D721Med (cell line): ENCODE data around the gene SCYL1.

Experiments
- DNase-seq: peaks from one replicate; pipeline ENCODE4 v3.0.0; 2011; ENCODE audit warnings: low spot score; ENCODE audit not compliant: insufficient read length
- FAIRE-seq: peaks from 2 replicates; lab custom pipeline; 2011; peaks lifted over from hg19 to GRCh38; lab: Jason Lieb, UNC
- CTCF ChIP-seq: IDR thresholded peaks from 2 replicates; pipeline ENCODE4 v1.5.1; 2012; ENCODE audit warnings: mild to moderate bottlenecking, control low read depth; ENCODE audit not compliant: insufficient read depth; ENCODE audit errors: missing control alignments

Gene SCYL1

DNA sequence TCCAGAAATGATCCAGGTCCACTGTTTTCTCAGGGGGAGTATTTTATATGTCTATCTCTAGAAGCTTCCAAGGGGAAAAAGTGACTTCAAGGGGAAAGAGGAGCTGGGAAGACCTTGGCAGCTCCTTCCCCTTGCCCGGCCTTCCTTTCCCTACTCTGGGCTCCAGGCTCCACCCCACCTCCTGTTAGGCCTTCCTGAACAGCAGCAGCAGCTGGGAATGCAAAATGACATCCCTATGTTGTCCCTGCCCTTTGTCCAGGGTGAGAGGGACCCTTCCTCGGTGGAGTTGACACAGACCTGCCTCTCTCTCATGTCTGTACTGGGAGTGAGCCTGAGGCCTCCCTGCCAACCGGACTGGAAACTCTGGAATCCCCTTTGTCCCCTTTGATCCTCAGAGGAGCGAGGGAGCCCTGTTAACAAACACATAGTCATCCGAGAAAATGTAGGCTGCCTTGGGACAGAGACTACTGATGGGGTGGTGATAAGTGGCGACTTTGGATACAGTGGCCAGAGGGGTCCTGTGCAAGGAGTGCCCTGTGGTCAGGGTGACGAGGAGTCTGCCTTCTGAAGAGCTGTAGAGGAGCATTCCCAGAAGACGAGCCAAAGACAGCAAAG lies 35.1 kb upstream of the SCYL1 start:
- DNase-seq (no peak), FAIRE-seq (no peak)
- no peak for TF ChIP-seq CTCF

DNA sequence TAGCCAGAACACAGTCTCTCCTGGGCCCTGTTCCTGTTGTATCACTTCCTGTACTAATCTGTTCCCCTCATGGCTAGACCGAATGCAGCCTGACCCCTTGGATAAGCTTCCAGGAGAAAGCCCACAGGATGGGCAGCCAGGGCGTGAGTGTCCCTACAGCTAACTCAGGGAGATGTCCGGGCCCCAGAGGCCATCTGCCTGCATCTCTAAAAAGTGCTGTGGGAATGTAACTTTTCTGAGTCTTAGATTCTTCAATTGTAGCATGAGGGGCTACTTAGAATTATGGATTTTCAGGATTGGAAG lies 33.8 kb upstream of the SCYL1 start:
- DNase-seq (no peak), FAIRE-seq (no peak)
- no peak for TF ChIP-seq CTCF

GRCh38 chr11:65491614-65492386 lies 33.1 kb upstream of the SCYL1 start:
- no peak for FAIRE-seq
- no peak for DNase-seq

GRCh38 chr11:65492387-65492636 lies 32.6 kb upstream of the SCYL1 start:
- no peak for FAIRE-seq
- TF ChIP-seq CTCF = no peak

More at GRCh38 chr11:65491614-65492386, 33.1 kb upstream of the SCYL1 start:
- no peak for TF ChIP-seq CTCF

DNA sequence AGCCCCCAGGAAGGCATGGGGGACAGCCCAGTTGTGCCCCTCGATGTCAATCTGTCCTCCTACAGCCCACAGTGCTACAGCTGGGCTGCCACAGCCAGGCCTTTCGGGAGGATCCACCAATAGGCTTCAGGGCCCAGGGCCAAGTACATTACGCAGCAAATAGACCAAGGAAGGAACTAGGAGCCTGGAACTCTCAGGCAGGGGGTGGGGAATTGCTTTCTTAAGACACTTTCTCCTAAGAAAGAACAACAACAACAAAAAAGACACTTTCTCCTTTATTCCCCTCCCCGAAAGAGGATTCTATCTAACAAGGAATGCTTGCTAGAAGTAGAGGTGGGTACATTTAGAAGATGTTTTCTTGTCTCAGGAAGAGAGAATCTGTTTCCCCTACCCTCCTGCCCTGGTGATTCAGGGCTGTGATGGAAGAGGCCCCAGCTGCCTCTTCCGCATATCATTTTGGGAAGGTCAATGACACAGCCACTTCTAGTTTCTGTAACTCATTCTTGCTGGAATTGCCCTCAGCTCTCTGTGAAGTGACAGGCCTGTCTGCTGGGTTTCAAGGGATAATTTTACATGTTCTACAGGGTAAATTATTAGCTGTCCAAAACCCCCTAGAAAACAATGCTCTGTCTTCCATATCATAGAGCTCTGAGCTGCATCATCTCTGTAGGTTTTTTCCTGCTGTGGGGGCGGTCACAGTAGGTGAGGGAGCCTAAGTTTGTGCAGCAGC lies 32.1 kb upstream of the SCYL1 start:
- FAIRE-seq = no peak
- DNase-seq = no peak
- no peak for TF ChIP-seq CTCF

More at GRCh38 chr11:65492387-65492636, 32.6 kb upstream of the SCYL1 start:
- no peak for DNase-seq

DNA sequence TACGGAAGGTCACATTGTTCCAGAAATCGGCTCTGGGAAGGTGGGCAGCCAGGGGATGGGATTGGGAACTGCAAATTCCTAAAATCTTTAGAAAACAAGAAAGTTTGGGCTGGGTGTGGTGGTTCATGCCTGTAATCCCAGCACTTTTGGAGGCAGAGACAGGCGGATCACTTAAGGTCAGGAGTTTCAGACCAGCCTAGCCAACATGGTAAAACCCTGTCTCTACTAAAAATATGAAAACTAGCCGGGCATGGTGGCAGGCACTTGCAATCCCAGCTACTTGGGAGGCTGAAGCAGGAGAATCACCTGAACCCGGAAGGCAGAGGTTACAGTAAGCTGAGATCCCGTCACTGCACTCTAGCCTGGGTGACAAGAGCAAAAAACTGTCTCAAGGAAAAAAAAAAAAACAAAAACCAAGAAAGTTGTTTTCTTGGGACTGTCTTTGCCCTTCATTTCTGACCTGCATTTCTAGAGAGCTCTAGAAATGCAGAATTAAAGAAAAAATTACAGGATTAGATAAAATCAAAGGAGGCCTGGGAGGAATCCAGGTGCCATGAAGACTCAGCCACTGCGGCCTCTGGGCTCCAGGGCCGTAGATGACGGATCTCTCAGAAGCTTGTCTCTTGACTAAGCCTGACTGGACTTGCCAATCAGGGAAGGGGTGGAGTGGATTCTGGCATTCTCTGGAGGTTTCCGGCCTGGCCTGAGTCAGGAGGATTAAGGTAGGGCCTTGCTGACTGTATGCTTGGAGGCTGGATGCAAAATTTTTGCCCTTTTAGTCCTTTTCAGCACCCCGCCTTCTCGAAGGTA lies 31.3 kb upstream of the SCYL1 start:
- no peak for DNase-seq
- FAIRE-seq = no peak
- TF ChIP-seq CTCF = no peak
